ENCODE data around the gene SNTA1. TPM values are rescaled to one million over a fixed set of nuclear protein-coding genes. Genes with fewer than 3 reads are reported as not detected.

Gene SNTA1
- total RNA-seq, 1 donor from 2014 or later, result 6.9 TPM

GRCh38 chr20:33419140-33419974 lies 24.2 kb downstream of the SNTA1 start:
- no peak for DNase-seq (ENCODE audit: low read depth)
- TF ChIP-seq CTCF (conservative IDR thresholded peaks at IDR 0.05; ENCODE audit: low read depth, low read length), result no peak

GRCh38 chr20:33418033-33418432 lies 25.5 kb downstream of the SNTA1 start:
- no peak overlapping the region for H3K4me3 ChIP-seq (ENCODE audit: low read depth, low read length)
- TF ChIP-seq CTCF (conservative IDR thresholded peaks at IDR 0.05; ENCODE audit: low read depth, low read length), result no peak
- DNase-seq (ENCODE audit: low read depth), result no peak

More at GRCh38 chr20:33419140-33419974, 24.2 kb downstream of the SNTA1 start:
- H3K4me3 ChIP-seq (ENCODE audit: low read depth, low read length), result no peak overlapping the region

- DNase-seq (ENCODE audit: low read depth), result no peak
- no peak overlapping the region for H3K4me3 ChIP-seq (ENCODE audit: low read depth, low read length)
- peak; percentile 54 for TF ChIP-seq CTCF (conservative IDR thresholded peaks at IDR 0.05; ENCODE audit: low read depth, low read length)
These were observed 27.6 kb downstream of the SNTA1 start for GRCh38 chr20:33415948-33416347.

GRCh38 chr20:33412484-33412838 lies 31.1 kb downstream of the SNTA1 start:
- DNase-seq (ENCODE audit: low read depth), result no peak
- TF ChIP-seq CTCF (conservative IDR thresholded peaks at IDR 0.05; ENCODE audit: low read depth, low read length), result no peak
- H3K4me3 ChIP-seq (ENCODE audit: low read depth, low read length), result no peak overlapping the region

- no peak for DNase-seq (ENCODE audit: low read depth)
- no peak for TF ChIP-seq CTCF (conservative IDR thresholded peaks at IDR 0.05; ENCODE audit: low read depth, low read length)
- H3K4me3 ChIP-seq (ENCODE audit: low read depth, low read length), result no peak overlapping the region
These were observed 31.7 kb downstream of the SNTA1 start for GRCh38 chr20:33411711-33412483.

GRCh38 chr20:33411242-33411641 lies 32.3 kb downstream of the SNTA1 start:
- no peak for DNase-seq (ENCODE audit: low read depth)
- TF ChIP-seq CTCF (conservative IDR thresholded peaks at IDR 0.05; ENCODE audit: low read depth, low read length), result no peak
- no peak overlapping the region for H3K4me3 ChIP-seq (ENCODE audit: low read depth, low read length)

Data from epithelial cell of proximal tubule (primary cell).